Smooth muscle cell (in vitro differentiated cells): ENCODE data around the gene EIF4A2. TPM values are rescaled to one million over a fixed set of nuclear protein-coding genes. Genes with fewer than 3 reads are reported as not detected.

Source experiments
- DNase-seq: peaks from one replicate; lab custom pipeline; 2025; ENCODE audit not compliant: unreplicated experiment; lab: John Stamatoyannopoulos, UW
- H2AFZ ChIP-seq: fragments of 200-600 bp; sonication (generic); 2 replicates; pipeline ENCODE4 v1.6.0; 2016; ENCODE audit warnings: antibody characterized with exemption, low read depth, mild to moderate bottlenecking
- H3F3A ChIP-seq: fragments of 200-600 bp; sonication (generic); 2 replicates; pipeline ENCODE4 v1.6.0; 2017; ENCODE audit warnings: antibody characterized with exemption, low read depth
- H3K27ac ChIP-seq: fragments of 200-600 bp; sonication (generic); 2 replicates; pipeline ENCODE4 v1.5.1; 2016; ENCODE audit warnings: low read depth, mild to moderate bottlenecking
- H3K27me3 ChIP-seq: fragments of 200-600 bp; sonication (generic); 2 replicates; pipeline ENCODE4 v1.6.1; 2016; ENCODE audit warnings: low read depth, mild to moderate bottlenecking
- H3K36me3 ChIP-seq: fragments of 200-600 bp; sonication (generic); 2 replicates; pipeline ENCODE4 v1.5.1; 2016; ENCODE audit warnings: low read depth
- H3K4me1 ChIP-seq: fragments of 200-600 bp; sonication (generic); 2 replicates; pipeline ENCODE4 v1.5.1; 2016; ENCODE audit warnings: low read depth
- H3K4me2 ChIP-seq: fragments of 200-600 bp; sonication (generic); 2 replicates; pipeline ENCODE4 v1.6.0; 2016; ENCODE audit warnings: mild to moderate bottlenecking
- H3K4me3 ChIP-seq: fragments of 200-600 bp; sonication (generic); 2 replicates; pipeline ENCODE4 v1.5.1; 2016; ENCODE audit warnings: mild to moderate bottlenecking
- H3K79me2 ChIP-seq: fragments of 200-600 bp; sonication (generic); 2 replicates; pipeline ENCODE4 v1.6.0; 2016; ENCODE audit warnings: low read depth, mild to moderate bottlenecking
- H3K9ac ChIP-seq: fragments of 200-600 bp; sonication (generic); 2 replicates; pipeline ENCODE4 v1.6.0; 2016; ENCODE audit warnings: low read depth
- H3K9me3 ChIP-seq: fragments of 200-600 bp; sonication (generic); replicated peaks from 2 replicates; pipeline ENCODE4 v1.5.1; 2016; ENCODE audit warnings: low read depth
- H4K20me1 ChIP-seq: fragments of 200-600 bp; sonication (generic); 2 replicates; pipeline ENCODE4 v1.6.0; 2016; ENCODE audit warnings: low read depth
- WGBS: methylation state at CpG from one replicate; pipeline ENCODE4 v1.1.7; 2016; ENCODE audit warnings: low lambda C conversion rate; 5-methylcytosine and 5-hydroxymethylcytosine counted together
- polyA plus RNA-seq: library from polyadenylated mRNA; unstranded; fragments of >200 nt; fragmentation: Nextera tagmentation; extraction: Ambion mirVana; gene quantifications from 2 replicates; pipeline ENCODE4 v1.2.1, GENCODE V29; 2016
- total RNA-seq: library from RNA; depleted of rRNA; stranded (reverse); fragments of >200 nt; gene quantifications from 2 replicates; pipeline ENCODE4 v1.2.3, GENCODE V29; 2014
- TF ChIP-seq, protein P1 (sequence below): fragments of 200-600 bp; sonication (generic); IDR thresholded peaks from 2 replicates; pipeline ENCODE4 v1.5.1; 2017; ENCODE audit warnings: borderline replicate concordance, mild to moderate bottlenecking, antibody characterized with exemption; ENCODE audit not compliant: insufficient read depth, poor library complexity, severe bottlenecking

EIF4A2 gene
- total and polyA plus RNA-seq, 2 experiments from 2014 or later: 94.8 to 438 TPM

DNA sequence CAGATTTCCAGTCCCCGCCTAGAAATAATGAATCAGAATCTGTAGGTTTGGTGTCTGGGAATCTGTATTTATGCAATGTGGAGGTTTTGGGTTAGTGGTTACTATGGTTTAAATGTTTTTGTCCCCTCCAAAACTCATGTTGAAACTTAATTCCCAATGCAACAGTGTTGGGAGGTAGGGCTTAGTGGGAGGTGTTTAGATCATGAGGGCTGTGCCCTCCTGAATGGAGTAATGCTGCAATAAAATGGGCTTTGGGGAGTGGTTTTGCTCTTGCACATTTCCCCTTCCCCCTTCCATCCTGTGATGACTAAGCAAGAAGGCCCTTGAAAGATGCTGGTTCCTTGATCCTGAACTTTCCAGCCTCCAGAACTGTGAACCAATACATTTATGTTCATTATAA lies 32.1 kb downstream of the EIF4A2 start:
- Histone ChIP-seq H3K27me3 (no peaks in the 10 kb centered on the region), H3K9me3 (no peaks in the 10 kb centered on the region), H4K20me1 (no peaks in the 10 kb centered on the region), H3K27ac (no peak overlapping the region), H3K4me3 (no peak overlapping the region), H2AFZ (peak overlapping the region; percentile 27), H3K4me1 (peaks cover 3% of the 10 kb centered on the region), H3K36me3 (no peaks in the 10 kb centered on the region), H3K4me2 (no peak overlapping the region), H3K9ac (no peak overlapping the region), H3F3A (no peaks in the 10 kb centered on the region), H3K79me2 (no peaks in the 10 kb centered on the region)
- TF ChIP-seq, protein P1, sequence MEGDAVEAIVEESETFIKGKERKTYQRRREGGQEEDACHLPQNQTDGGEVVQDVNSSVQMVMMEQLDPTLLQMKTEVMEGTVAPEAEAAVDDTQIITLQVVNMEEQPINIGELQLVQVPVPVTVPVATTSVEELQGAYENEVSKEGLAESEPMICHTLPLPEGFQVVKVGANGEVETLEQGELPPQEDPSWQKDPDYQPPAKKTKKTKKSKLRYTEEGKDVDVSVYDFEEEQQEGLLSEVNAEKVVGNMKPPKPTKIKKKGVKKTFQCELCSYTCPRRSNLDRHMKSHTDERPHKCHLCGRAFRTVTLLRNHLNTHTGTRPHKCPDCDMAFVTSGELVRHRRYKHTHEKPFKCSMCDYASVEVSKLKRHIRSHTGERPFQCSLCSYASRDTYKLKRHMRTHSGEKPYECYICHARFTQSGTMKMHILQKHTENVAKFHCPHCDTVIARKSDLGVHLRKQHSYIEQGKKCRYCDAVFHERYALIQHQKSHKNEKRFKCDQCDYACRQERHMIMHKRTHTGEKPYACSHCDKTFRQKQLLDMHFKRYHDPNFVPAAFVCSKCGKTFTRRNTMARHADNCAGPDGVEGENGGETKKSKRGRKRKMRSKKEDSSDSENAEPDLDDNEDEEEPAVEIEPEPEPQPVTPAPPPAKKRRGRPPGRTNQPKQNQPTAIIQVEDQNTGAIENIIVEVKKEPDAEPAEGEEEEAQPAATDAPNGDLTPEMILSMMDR: no peak
- DNase-seq: no peak
- 75% methylated on average over 1 of the region's 1 CpG for WGBS

DNA sequence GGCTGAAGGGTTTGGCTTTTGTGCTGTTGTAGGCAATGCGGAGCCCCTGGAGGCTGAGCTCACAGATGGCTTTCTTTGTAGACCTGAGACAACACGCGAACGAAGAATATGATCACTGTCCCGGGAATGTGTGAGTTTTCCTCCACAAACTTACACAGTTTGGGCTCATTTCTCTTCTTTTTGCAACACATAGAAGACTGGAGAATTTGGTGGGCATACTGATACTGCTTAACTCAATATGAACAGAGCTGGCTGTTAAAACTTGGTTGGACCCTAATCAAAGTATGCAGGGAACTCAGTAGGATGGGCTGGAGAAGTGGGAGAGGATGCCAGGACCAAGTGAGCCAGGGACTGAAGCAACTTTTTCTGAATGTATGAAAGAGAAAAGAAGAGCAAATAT lies 35.1 kb downstream of the EIF4A2 start:
- Histone ChIP-seq H3K36me3 (no peaks in the 10 kb centered on the region), H3F3A (peaks cover 4% of the 10 kb centered on the region), H3K4me1 (peaks cover 3% of the 10 kb centered on the region), H3K27me3 (no peaks in the 10 kb centered on the region), H3K9ac (no peak overlapping the region), H3K4me2 (no peak overlapping the region), H4K20me1 (no peaks in the 10 kb centered on the region), H2AFZ (no peak overlapping the region), H3K9me3 (no peaks in the 10 kb centered on the region), H3K4me3 (no peak overlapping the region), H3K79me2 (no peaks in the 10 kb centered on the region), H3K27ac (no peak overlapping the region)
- 98% methylated on average over 5 of the region's 5 CpGs for WGBS
- DNase-seq: no peak
- TF ChIP-seq, protein P1: no peak

DNA sequence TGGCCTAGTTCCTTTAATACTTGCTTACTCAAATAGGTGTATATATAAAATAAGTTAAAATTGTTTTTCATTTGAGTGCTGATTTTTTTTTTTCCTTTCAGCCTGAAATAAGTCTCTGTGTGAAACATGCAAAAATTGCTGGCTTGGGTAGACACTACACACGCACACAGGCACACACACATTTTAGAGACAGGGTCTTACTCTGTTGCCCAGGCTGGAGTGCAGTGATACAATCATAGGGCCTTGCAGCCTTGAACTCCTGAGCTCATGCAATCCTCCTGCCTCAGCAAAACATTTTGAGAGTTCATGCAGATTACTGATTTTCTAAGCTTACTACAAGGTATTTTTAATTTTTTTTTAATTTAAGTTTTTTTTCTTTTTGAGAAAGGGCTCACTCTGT lies 35.6 kb downstream of the EIF4A2 start:
- Histone ChIP-seq H3F3A (peaks cover 4% of the 10 kb centered on the region), H3K27ac (no peak overlapping the region), H4K20me1 (no peaks in the 10 kb centered on the region), H3K36me3 (no peaks in the 10 kb centered on the region), H3K79me2 (no peaks in the 10 kb centered on the region), H3K9ac (no peak overlapping the region), H3K27me3 (no peaks in the 10 kb centered on the region), H3K4me1 (peaks cover 4% of the 10 kb centered on the region), H2AFZ (no peak overlapping the region), H3K4me2 (no peak overlapping the region), H3K9me3 (no peaks in the 10 kb centered on the region), H3K4me3 (no peak overlapping the region)
- 90% methylated on average over 1 of the region's 1 CpG for WGBS
- TF ChIP-seq, protein P1: no peak
- DNase-seq: no peak
